Neural progenitor cell (in vitro differentiated cells): ENCODE measurements around the gene SH3BP5L. TPM values are rescaled to one million over a fixed set of nuclear protein-coding genes. Genes with fewer than 3 reads are reported as not detected.

ENCODE experiments used
- DNase-seq: peaks from one replicate; pipeline ENCODE4 v3.0.0-alpha.2; 2016; ENCODE audit warnings: low spot score
- H2AFZ ChIP-seq: fragments of 200-600 bp; sonication (generic); replicated peaks from 2 replicates; pipeline ENCODE4 v1.6.1; 2016; ENCODE audit warnings: antibody characterized with exemption
- H3F3A ChIP-seq: fragments of 200-600 bp; sonication (generic); 2 replicates; pipeline ENCODE4 v1.6.1; 2016; ENCODE audit warnings: antibody characterized with exemption, low read depth
- H3K27ac ChIP-seq: fragments of 200-600 bp; sonication (generic); 2 replicates; pipeline ENCODE4 v1.5.1; 2016; ENCODE audit warnings: mild to moderate bottlenecking
- H3K27me3 ChIP-seq: fragments of 200-600 bp; sonication (generic); 2 replicates; pipeline ENCODE4 v1.6.1; 2016; ENCODE audit warnings: mild to moderate bottlenecking, moderate library complexity
- H3K36me3 ChIP-seq: fragments of 200-600 bp; sonication (generic); 2 replicates; pipeline ENCODE4 v1.5.1; 2016
- H3K4me1 ChIP-seq: fragments of 200-600 bp; sonication (generic); 2 replicates; pipeline ENCODE4 v1.6.1; 2016; ENCODE audit warnings: mixed run types
- H3K4me2 ChIP-seq: fragments of 200-600 bp; sonication (generic); 2 replicates; pipeline ENCODE4 v1.6.1; 2016
- H3K4me3 ChIP-seq: fragments of 200-600 bp; sonication (generic); 2 replicates; pipeline ENCODE4 v1.5.1; 2016
- H3K79me2 ChIP-seq: fragments of 200-600 bp; sonication (generic); 2 replicates; pipeline ENCODE4 v1.6.1; 2016; ENCODE audit warnings: low read depth
- H3K9ac ChIP-seq: fragments of 200-600 bp; sonication (generic); 2 replicates; pipeline ENCODE4 v1.6.1; 2016
- H3K9me3 ChIP-seq: fragments of 200-600 bp; sonication (generic); 2 replicates; pipeline ENCODE4 v1.5.1; 2016; ENCODE audit warnings: low read depth
- H4K20me1 ChIP-seq: fragments of 200-600 bp; sonication (generic); 2 replicates; pipeline ENCODE4 v1.6.1; 2016; ENCODE audit warnings: low read depth
- H3K27ac Mint-ChIP-seq: 3 replicates; pipeline ENCODE4 v1.8.0; 2021; ENCODE audit warnings: mixed read lengths
- H3K27me3 Mint-ChIP-seq: 2 replicates; pipeline ENCODE4 v1.8.0; 2022; ENCODE audit warnings: low read depth, mild to moderate bottlenecking, inconsistent platforms, moderate library complexity, mixed read lengths; ENCODE audit not compliant: insufficient read depth
- H3K36me3 Mint-ChIP-seq: 3 replicates; pipeline ENCODE4 v1.8.0; 2021; ENCODE audit warnings: mixed read lengths
- H3K4me1 Mint-ChIP-seq: 3 replicates; pipeline ENCODE4 v1.8.0; 2021; ENCODE audit warnings: mixed read lengths
- H3K4me3 Mint-ChIP-seq: 3 replicates; pipeline ENCODE4 v1.8.0; 2021; ENCODE audit warnings: mild to moderate bottlenecking, moderate library complexity, mixed read lengths
- H3K9me3 Mint-ChIP-seq: 3 replicates; pipeline ENCODE4 v1.8.0; 2020; ENCODE audit warnings: mixed read lengths
- CTCF ChIP-seq: fragments of 200-600 bp; sonication (generic); IDR thresholded peaks from 2 replicates; pipeline ENCODE4 v1.5.1; 2017; ENCODE audit warnings: antibody characterized with exemption, mild to moderate bottlenecking
- EZH2 ChIP-seq: fragments of 200-600 bp; sonication (generic); IDR thresholded peaks from 2 replicates; pipeline ENCODE4 v1.6.1; 2017; ENCODE audit warnings: antibody characterized with exemption, mild to moderate bottlenecking, moderate library complexity
- EZH2phosphoT487 ChIP-seq: fragments of 200-600 bp; sonication (generic); IDR thresholded peaks from 2 replicates; pipeline ENCODE4 v1.6.1; 2017; ENCODE audit warnings: antibody characterized with exemption
- total RNA-seq: library from RNA; depleted of rRNA; stranded (reverse); fragments of >200 nt; gene quantifications from 2 replicates; pipeline ENCODE4 v1.2.3, GENCODE V29; 2015; ENCODE audit warnings: low replicate concordance

Gene SH3BP5L
- total RNA-seq, 1 donor from 2014 or later, result 9.6 TPM

- no peaks in the 10 kb centered on the region for H3K4me1 ChIP-seq
- no peaks in the 10 kb centered on the region for H3K9me3 ChIP-seq
- no peaks in the 10 kb centered on the region for H3F3A ChIP-seq
- DNase-seq, result no peak
- no peaks in the 10 kb centered on the region for H3K36me3 ChIP-seq
- no peak overlapping the region for H3K27ac ChIP-seq
- H3K27ac Mint-ChIP-seq, result no peak overlapping the region
- no peak overlapping the region for H2AFZ ChIP-seq
- TF ChIP-seq EZH2phosphoT487 (no peak), EZH2 (no peak), CTCF (no peak)
- no peaks in the 10 kb centered on the region for H3K27me3 ChIP-seq
- no peak overlapping the region for H3K4me2 ChIP-seq
- peaks cover 21% of the 10 kb centered on the region for H3K79me2 ChIP-seq
- H4K20me1 ChIP-seq, result peaks cover 9% of the 10 kb centered on the region
- H3K27me3 Mint-ChIP-seq, result peaks cover 5% of the 10 kb centered on the region
- H3K9ac ChIP-seq, result no peak overlapping the region
- no peaks in the 10 kb centered on the region for H3K4me1 Mint-ChIP-seq
- H3K9me3 Mint-ChIP-seq, result no peaks in the 10 kb centered on the region
- H3K36me3 Mint-ChIP-seq, result peaks cover 20% of the 10 kb centered on the region
- no peak overlapping the region for H3K4me3 Mint-ChIP-seq
- H3K4me3 ChIP-seq, result no peak overlapping the region
Observed at GRCh38 chr1:248815407-248816034, 10.2 kb downstream of the SH3BP5L start.

DNA sequence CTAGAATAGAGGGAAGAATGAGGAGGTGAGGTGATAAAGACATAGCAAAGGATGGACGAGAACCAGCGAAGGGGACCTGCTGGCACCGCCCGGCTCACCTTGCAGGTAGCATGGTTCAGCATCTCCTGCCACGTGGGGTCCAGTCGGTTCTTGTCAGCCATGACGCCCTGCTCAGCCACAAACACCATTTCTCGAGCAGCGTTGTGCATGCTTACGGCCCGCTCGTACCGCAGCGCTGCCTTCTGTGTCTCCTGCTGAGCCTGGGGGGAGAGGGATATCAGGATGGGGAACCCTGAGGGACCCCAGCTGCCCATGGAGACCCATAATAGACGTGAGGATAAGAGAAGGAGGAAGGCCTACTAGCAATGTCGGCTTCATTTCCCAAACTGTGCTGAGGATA is 11.4 kb downstream of the SH3BP5L start:
- H3K36me3 Mint-ChIP-seq, result peaks cover 20% of the 10 kb centered on the region
- H3K4me1 Mint-ChIP-seq, result no peaks in the 10 kb centered on the region
- no peak overlapping the region for H3K4me2 ChIP-seq

DNA sequence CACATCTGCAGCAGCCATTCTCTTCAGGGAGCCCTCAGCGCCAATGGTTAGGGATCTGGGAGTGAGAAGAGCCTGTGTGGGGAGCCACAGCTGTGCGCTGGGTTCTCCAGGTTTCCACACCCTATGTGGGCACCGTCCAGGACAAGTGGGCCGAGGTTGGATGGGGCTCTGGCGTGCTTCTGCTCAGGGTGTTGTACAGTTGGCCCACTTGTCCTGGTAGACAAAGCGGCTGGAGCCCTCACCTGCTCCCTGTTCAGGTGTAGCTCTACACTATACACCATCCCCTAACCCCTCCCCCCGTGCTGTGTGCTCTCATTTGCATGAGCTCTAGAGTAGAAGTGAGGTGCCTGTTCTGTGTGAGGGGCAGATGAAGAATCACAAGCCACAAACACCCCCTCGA is 12.2 kb downstream of the SH3BP5L start:
- no peaks in the 10 kb centered on the region for H3K27me3 ChIP-seq
- H3K36me3 Mint-ChIP-seq, result peaks cover 20% of the 10 kb centered on the region
- H3K36me3 ChIP-seq, result no peaks in the 10 kb centered on the region
- TF ChIP-seq EZH2phosphoT487 (no peak), EZH2 (no peak), CTCF (no peak)
- H2AFZ ChIP-seq, result no peak overlapping the region
- H3K9me3 ChIP-seq, result no peaks in the 10 kb centered on the region
- H4K20me1 ChIP-seq, result peaks cover 3% of the 10 kb centered on the region
- H3K9ac ChIP-seq, result no peak overlapping the region
- no peaks in the 10 kb centered on the region for H3K9me3 Mint-ChIP-seq
- no peak overlapping the region for H3K27ac ChIP-seq
- no peak overlapping the region for H3K4me3 Mint-ChIP-seq
- no peaks in the 10 kb centered on the region for H3K4me1 ChIP-seq
- H3K4me1 Mint-ChIP-seq, result no peaks in the 10 kb centered on the region
- no peak overlapping the region for H3K4me2 ChIP-seq
- peaks cover 3% of the 10 kb centered on the region for H3K79me2 ChIP-seq
- no peaks in the 10 kb centered on the region for H3F3A ChIP-seq
- no peak for DNase-seq
- H3K27me3 Mint-ChIP-seq, result peaks cover 5% of the 10 kb centered on the region
- H3K27ac Mint-ChIP-seq, result no peak overlapping the region
- H3K4me3 ChIP-seq, result no peak overlapping the region

More for the DNA sequence above, 11.4 kb downstream of the SH3BP5L start:
- H3K36me3 ChIP-seq, result no peaks in the 10 kb centered on the region
- H3K79me2 ChIP-seq, result peaks cover 10% of the 10 kb centered on the region
- H4K20me1 ChIP-seq, result peaks cover 9% of the 10 kb centered on the region
- H3K9me3 ChIP-seq, result no peaks in the 10 kb centered on the region
- Mint-ChIP-seq H3K4me3 (no peak overlapping the region), H3K27ac (no peak overlapping the region), H3K27me3 (peaks cover 5% of the 10 kb centered on the region), H3K9me3 (no peaks in the 10 kb centered on the region)
- H3K27ac ChIP-seq, result no peak overlapping the region
- H3K4me3 ChIP-seq, result no peak overlapping the region
- no peaks in the 10 kb centered on the region for H3F3A ChIP-seq
- no peak overlapping the region for H3K9ac ChIP-seq
- no peaks in the 10 kb centered on the region for H3K27me3 ChIP-seq
- H2AFZ ChIP-seq, result no peak overlapping the region
- no peak for TF ChIP-seq EZH2
- no peak for DNase-seq
- H3K4me1 ChIP-seq, result no peaks in the 10 kb centered on the region

- H3K9me3 ChIP-seq, result no peaks in the 10 kb centered on the region
- H3K27me3 ChIP-seq, result no peaks in the 10 kb centered on the region
- Mint-ChIP-seq H3K27ac (no peak overlapping the region), H3K4me3 (no peak overlapping the region), H3K4me1 (no peaks in the 10 kb centered on the region), H3K27me3 (peaks cover 2% of the 10 kb centered on the region), H3K9me3 (no peaks in the 10 kb centered on the region), H3K36me3 (peaks cover 20% of the 10 kb centered on the region)
- no peak for DNase-seq
- no peak overlapping the region for H3K9ac ChIP-seq
- no peak overlapping the region for H3K4me3 ChIP-seq
- no peak overlapping the region for H3K4me2 ChIP-seq
- no peaks in the 10 kb centered on the region for H3K79me2 ChIP-seq
- H2AFZ ChIP-seq, result no peak overlapping the region
- no peaks in the 10 kb centered on the region for H3K36me3 ChIP-seq
- TF ChIP-seq EZH2phosphoT487, result no peak
- no peak for TF ChIP-seq EZH2
- TF ChIP-seq CTCF, result no peak
- no peak overlapping the region for H3K27ac ChIP-seq
- no peaks in the 10 kb centered on the region for H3K4me1 ChIP-seq
- no peaks in the 10 kb centered on the region for H3F3A ChIP-seq
- H4K20me1 ChIP-seq, result peaks cover 2% of the 10 kb centered on the region
Observed at GRCh38 chr1:248812736-248813425, 12.8 kb downstream of the SH3BP5L start.
